Fibroblast of mammary gland (primary cell): ENCODE results near the gene ERICH2.

Source experiments
- DNase-seq: peaks from one replicate; pipeline ENCODE4 v3.0.0-alpha.2; 2010; ENCODE audit warnings: low read depth
- H3K4me3 ChIP-seq: 2 replicates; pipeline ENCODE4 v1.5.1; 2011; ENCODE audit warnings: low read depth, mild to moderate bottlenecking, low read length, moderate library complexity; ENCODE audit not compliant: control insufficient read depth
- TF ChIP-seq, protein P1 (sequence below): conservative IDR thresholded peaks from 2 replicates; pipeline ENCODE4 v1.5.1; 2011; ENCODE audit warnings: low read depth, low read length, inconsistent platforms; ENCODE audit not compliant: control insufficient read depth, insufficient read depth

ERICH2 gene

DNA sequence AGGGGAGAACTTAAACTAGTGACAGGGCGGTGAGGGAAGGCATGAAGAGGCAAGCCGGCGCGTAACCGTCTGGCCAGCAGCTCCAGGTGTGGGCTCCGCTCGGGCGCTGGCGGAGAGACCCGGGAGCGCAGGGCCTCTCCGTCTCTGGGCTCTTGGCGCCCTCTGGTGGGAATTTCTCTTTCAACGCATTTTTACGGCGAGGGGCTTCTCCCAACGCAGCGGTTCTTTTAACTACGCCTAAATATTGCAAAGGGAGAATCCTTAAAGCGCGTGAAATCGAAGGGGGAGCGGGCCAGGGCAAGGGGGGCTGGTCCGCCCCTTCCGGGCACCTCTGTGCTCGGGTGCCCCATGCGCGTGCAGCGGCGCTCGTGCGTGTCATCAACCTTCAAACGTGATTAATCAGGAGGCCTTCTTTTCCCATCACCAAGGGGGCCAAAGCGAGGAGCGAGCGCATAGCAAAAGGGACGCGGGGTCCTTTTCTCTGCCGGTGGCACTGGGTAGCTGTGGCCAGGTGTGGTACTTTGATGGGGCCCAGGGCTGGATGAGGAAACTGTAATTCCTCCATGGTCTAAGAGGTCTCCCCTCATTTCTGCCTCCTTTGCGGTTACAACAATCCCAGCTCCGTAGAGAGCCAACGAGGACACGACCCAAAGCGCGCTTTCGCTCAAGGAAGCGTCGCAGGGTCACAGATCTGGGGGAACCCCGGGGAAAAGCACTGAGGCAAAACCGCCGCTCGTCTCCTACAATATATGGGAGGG lies 45.7 kb downstream of the ERICH2 start:
- peak; percentile 45 for DNase-seq
- no peak overlapping the region for H3K4me3 ChIP-seq
- TF ChIP-seq, protein P1, sequence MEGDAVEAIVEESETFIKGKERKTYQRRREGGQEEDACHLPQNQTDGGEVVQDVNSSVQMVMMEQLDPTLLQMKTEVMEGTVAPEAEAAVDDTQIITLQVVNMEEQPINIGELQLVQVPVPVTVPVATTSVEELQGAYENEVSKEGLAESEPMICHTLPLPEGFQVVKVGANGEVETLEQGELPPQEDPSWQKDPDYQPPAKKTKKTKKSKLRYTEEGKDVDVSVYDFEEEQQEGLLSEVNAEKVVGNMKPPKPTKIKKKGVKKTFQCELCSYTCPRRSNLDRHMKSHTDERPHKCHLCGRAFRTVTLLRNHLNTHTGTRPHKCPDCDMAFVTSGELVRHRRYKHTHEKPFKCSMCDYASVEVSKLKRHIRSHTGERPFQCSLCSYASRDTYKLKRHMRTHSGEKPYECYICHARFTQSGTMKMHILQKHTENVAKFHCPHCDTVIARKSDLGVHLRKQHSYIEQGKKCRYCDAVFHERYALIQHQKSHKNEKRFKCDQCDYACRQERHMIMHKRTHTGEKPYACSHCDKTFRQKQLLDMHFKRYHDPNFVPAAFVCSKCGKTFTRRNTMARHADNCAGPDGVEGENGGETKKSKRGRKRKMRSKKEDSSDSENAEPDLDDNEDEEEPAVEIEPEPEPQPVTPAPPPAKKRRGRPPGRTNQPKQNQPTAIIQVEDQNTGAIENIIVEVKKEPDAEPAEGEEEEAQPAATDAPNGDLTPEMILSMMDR, result peak; percentile 59

- TF ChIP-seq, protein P1, result no peak
- H3K4me3 ChIP-seq, result peak within 1 kb of the TSS; percentile 7
- peak; percentile 45 for DNase-seq
Measured at GRCh38 chr2:170816504-170817092, 46.4 kb downstream of the ERICH2 start, which contains the start of gene GAD1. Gene GAD1, plus strand, starts transcription at chr2:170816887. Its CDS starts 1,705 bp downstream, at chr2:170818592.

DNA sequence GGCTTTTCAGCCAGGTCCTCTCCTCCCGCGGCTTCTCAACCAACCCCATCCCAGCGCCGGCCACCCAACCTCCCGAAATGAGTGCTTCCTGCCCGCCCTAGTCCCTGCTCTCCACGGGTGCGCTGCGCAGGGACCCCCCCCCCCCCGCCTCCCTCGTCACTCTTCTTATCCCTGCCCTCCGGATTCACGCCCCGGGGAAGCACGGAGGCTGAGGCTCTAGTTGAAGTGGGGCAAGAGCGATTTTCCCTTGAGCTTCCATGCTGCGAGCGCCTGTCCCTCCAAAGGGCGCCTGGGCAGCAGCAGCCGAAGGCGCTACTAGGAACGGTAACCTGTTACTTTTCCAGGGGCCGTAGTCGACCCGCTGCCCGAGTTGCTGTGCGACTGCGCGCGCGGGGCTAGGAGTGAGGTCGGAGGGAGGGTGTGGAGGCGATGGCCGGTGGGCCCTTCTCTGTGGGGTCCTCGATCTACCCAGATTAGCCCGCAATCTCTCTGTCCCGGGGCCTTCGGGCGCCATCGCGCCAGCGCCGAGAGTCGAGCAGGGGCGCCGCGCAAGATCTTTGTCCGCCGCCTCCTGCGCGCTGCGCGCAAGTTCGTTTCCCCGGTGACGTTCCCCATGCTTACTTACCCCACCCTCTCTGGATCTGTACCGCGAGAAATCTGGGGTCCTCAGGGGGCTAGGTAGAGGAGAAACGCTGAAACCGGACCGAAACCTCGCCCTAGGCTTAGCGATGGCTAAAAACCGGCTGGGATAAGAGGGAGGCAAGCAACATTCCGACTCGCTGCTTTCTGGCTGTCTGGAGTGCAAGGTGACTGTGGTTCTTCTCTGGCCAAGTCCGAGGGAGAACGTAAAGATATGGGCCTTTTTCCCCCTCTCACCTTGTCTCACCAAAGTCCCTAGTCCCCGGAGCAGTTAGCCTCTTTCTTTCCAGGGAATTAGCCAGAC lies 47.2 kb downstream of the ERICH2 start:
- TF ChIP-seq, protein P1, result no peak
- peak overlapping the region; percentile 7 for H3K4me3 ChIP-seq
- DNase-seq, result peak; percentile 16

GRCh38 chr2:170818036-170818751 lies 48.0 kb downstream of the ERICH2 start:
- no peak for DNase-seq
- H3K4me3 ChIP-seq, result no peak overlapping the region

GRCh38 chr2:170818752-170819470 lies 48.7 kb downstream of the ERICH2 start:
- DNase-seq, result no peak
- H3K4me3 ChIP-seq, result no peak overlapping the region
- TF ChIP-seq, protein P1, result no peak

More at GRCh38 chr2:170818036-170818751, 48.0 kb downstream of the ERICH2 start:
- TF ChIP-seq, protein P1, result no peak
